Uterus (tissue), 2 donors: ENCODE measurements around the gene ZNF407.

Experiments
- CTCF ChIP-seq, 4 experiments: fragments of 200-600 bp in 2 of 4; fragments of 450-650 bp in 2 of 4; sonication (generic) in 2 of 4; IDR thresholded peaks; one replicate each; pipeline ENCODE4 v1.5.1; 2016 to 2019; ENCODE audit warnings: antibody characterized with exemption in 4 of 4, mild to moderate bottlenecking in 2 of 4, moderate library complexity in 1 of 4
- POLR2A ChIP-seq, 2 donors: fragments of 450-650 bp; IDR thresholded peaks; one replicate each; pipeline ENCODE4 v1.6.1; 2016; ENCODE audit warnings: antibody characterized with exemption in 2 of 2, mild to moderate bottlenecking in 1 of 2, moderate library complexity in 1 of 2

- TF ChIP-seq CTCF (IDR thresholded peaks at IDR 0.05) (no peak), POLR2A (IDR thresholded peaks at IDR 0.05) (no peak)
These were observed 85.3 kb downstream of the ZNF407 start for GRCh38 chr18:74682991-74683297.
